WTC11 (cell line): ENCODE measurements around the gene PLSCR4.
"Not testable (repeated sequence)": the region's sequence is repeated elsewhere in the genome, so short reads cannot be mapped to it uniquely, and the experiment has no call there.

Experiments used
- ARID4B ChIP-seq: sonication (generic); formaldehyde crosslinking; IDR thresholded peaks from 2 replicates; pipeline ENCODE4 v1.8.0; 2023; ENCODE audit warnings: missing genetic modification reagents, mild to moderate bottlenecking, borderline replicate concordance
- CTCF ChIP-seq: fragments of 200-600 bp; IDR thresholded peaks from 2 replicates; pipeline ENCODE4 v1.8.0; 2022; ENCODE audit warnings: antibody characterized with exemption
- FOXJ3 ChIP-seq: sonication (generic); formaldehyde crosslinking; IDR thresholded peaks from 2 replicates; pipeline ENCODE4 v1.9.0; 2021; ENCODE audit warnings: missing genetic modification reagents, mild to moderate bottlenecking, borderline replicate concordance
- JUN ChIP-seq: sonication (generic); formaldehyde crosslinking; IDR thresholded peaks from 2 replicates; pipeline ENCODE4 v1.8.0; 2023; ENCODE audit warnings: mild to moderate bottlenecking, missing genetic modification reagents
- KAT7 ChIP-seq: sonication (generic); formaldehyde crosslinking; IDR thresholded peaks from 2 replicates; pipeline ENCODE4 v1.8.1; 2023; ENCODE audit warnings: missing genetic modification reagents, mild to moderate bottlenecking, borderline replicate concordance
- MLX ChIP-seq: sonication (generic); formaldehyde crosslinking; IDR thresholded peaks from 2 replicates; pipeline ENCODE4 v1.8.1; 2023; ENCODE audit warnings: mild to moderate bottlenecking, missing genetic modification reagents, moderate library complexity
- ZBTB21 ChIP-seq: sonication (generic); formaldehyde crosslinking; IDR thresholded peaks from 2 replicates; pipeline ENCODE4 v1.8.1; 2023; ENCODE audit warnings: mild to moderate bottlenecking, missing genetic modification reagents, borderline replicate concordance
- TF ChIP-seq, protein P1 (sequence below): sonication (generic); formaldehyde crosslinking; IDR thresholded peaks from 2 replicates; pipeline ENCODE4 v1.8.1; 2022; ENCODE audit warnings: mild to moderate bottlenecking, missing genetic modification reagents, moderate library complexity, borderline replicate concordance
- TF ChIP-seq, protein P2 (sequence below): sonication (generic); formaldehyde crosslinking; IDR thresholded peaks from 2 replicates; pipeline ENCODE4 v1.8.1; 2023; ENCODE audit warnings: mild to moderate bottlenecking, missing genetic modification reagents
- TF ChIP-seq, protein P3 (sequence below): sonication (generic); formaldehyde crosslinking; IDR thresholded peaks from 2 replicates; pipeline ENCODE4 v1.8.1; 2023; ENCODE audit warnings: mild to moderate bottlenecking, missing genetic modification reagents, moderate library complexity
- TF ChIP-seq, protein P4 (sequence below): sonication (generic); formaldehyde crosslinking; IDR thresholded peaks from 2 replicates; pipeline ENCODE4 v1.8.0; 2022; ENCODE audit warnings: mild to moderate bottlenecking, missing genetic modification reagents

- not testable (repeated sequence) for TF ChIP-seq CTCF; ZBTB21 (CRISPR knock-in tag); KAT7; FOXJ3 (CRISPR knock-in tag); JUN; MLX (CRISPR knock-in tag); ARID4B (CRISPR knock-in tag)
- TF ChIP-seq, protein P1, sequence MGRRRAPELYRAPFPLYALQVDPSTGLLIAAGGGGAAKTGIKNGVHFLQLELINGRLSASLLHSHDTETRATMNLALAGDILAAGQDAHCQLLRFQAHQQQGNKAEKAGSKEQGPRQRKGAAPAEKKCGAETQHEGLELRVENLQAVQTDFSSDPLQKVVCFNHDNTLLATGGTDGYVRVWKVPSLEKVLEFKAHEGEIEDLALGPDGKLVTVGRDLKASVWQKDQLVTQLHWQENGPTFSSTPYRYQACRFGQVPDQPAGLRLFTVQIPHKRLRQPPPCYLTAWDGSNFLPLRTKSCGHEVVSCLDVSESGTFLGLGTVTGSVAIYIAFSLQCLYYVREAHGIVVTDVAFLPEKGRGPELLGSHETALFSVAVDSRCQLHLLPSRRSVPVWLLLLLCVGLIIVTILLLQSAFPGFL (CRISPR knock-in tag): not testable (repeated sequence)
- TF ChIP-seq, protein P2, sequence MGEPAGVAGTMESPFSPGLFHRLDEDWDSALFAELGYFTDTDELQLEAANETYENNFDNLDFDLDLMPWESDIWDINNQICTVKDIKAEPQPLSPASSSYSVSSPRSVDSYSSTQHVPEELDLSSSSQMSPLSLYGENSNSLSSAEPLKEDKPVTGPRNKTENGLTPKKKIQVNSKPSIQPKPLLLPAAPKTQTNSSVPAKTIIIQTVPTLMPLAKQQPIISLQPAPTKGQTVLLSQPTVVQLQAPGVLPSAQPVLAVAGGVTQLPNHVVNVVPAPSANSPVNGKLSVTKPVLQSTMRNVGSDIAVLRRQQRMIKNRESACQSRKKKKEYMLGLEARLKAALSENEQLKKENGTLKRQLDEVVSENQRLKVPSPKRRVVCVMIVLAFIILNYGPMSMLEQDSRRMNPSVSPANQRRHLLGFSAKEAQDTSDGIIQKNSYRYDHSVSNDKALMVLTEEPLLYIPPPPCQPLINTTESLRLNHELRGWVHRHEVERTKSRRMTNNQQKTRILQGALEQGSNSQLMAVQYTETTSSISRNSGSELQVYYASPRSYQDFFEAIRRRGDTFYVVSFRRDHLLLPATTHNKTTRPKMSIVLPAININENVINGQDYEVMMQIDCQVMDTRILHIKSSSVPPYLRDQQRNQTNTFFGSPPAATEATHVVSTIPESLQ (CRISPR knock-in tag): not testable (repeated sequence)
- TF ChIP-seq, protein P3, sequence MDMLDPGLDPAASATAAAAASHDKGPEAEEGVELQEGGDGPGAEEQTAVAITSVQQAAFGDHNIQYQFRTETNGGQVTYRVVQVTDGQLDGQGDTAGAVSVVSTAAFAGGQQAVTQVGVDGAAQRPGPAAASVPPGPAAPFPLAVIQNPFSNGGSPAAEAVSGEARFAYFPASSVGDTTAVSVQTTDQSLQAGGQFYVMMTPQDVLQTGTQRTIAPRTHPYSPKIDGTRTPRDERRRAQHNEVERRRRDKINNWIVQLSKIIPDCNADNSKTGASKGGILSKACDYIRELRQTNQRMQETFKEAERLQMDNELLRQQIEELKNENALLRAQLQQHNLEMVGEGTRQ (CRISPR knock-in tag): not testable (repeated sequence)
- TF ChIP-seq, protein P4, sequence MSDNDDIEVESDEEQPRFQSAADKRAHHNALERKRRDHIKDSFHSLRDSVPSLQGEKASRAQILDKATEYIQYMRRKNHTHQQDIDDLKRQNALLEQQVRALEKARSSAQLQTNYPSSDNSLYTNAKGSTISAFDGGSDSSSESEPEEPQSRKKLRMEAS (CRISPR knock-in tag): not testable (repeated sequence)
Observed at GRCh38 chr3:146225458-146225857, 25.4 kb downstream of the PLSCR4 start.
